ENCODE measurements around the gene TBC1D17.

TBC1D17 gene

GRCh38 chr19:49875177-49875576, 2.3 kb upstream of the TBC1D17 start:
- Mint-ChIP-seq H3K27me3 (ENCODE audit: low read depth, poor library complexity) (no peaks in the 10 kb centered on the region), H3K27ac (peak overlapping the region; percentile 86), H3K36me3 (ENCODE audit: low read depth) (peaks cover 16% of the 10 kb centered on the region)

GRCh38 chr19:49875857-49876421, 1.6 kb upstream of the TBC1D17 start:
- peak; percentile 75 for DNase-seq
- TF ChIP-seq CTCF (IDR thresholded peaks at IDR 0.05), result no peak
- no peaks in the 10 kb centered on the region for H3K9me3 Mint-ChIP-seq

More at GRCh38 chr19:49875177-49875576, 2.3 kb upstream of the TBC1D17 start:
- DNase-seq, result no peak
- Mint-ChIP-seq H3K4me1 (peaks cover 50% of the 10 kb centered on the region), H3K9me3 (no peaks in the 10 kb centered on the region), H3K4me3 (no peak overlapping the region)
- TF ChIP-seq CTCF (IDR thresholded peaks at IDR 0.05), result no peak

GRCh38 chr19:49876422-49877019, 981 bp upstream of the TBC1D17 start:
- H3K4me3 Mint-ChIP-seq, result no peak overlapping the region
- TF ChIP-seq CTCF (IDR thresholded peaks at IDR 0.05), result no peak
- no peaks in the 10 kb centered on the region for H3K27me3 Mint-ChIP-seq (ENCODE audit: low read depth, poor library complexity)
- peak; percentile 97 for DNase-seq
- peaks cover 28% of the 10 kb centered on the region for H3K36me3 Mint-ChIP-seq (ENCODE audit: low read depth)
- H3K4me1 Mint-ChIP-seq, result peaks cover 45% of the 10 kb centered on the region
- no peaks in the 10 kb centered on the region for H3K9me3 Mint-ChIP-seq
- H3K27ac Mint-ChIP-seq, result no peak overlapping the region

More at GRCh38 chr19:49875857-49876421, 1.6 kb upstream of the TBC1D17 start:
- Mint-ChIP-seq H3K4me3 (no peak overlapping the region), H3K27ac (peak overlapping the region; percentile 86), H3K27me3 (ENCODE audit: low read depth, poor library complexity) (no peaks in the 10 kb centered on the region), H3K4me1 (peaks cover 45% of the 10 kb centered on the region), H3K36me3 (ENCODE audit: low read depth) (peaks cover 24% of the 10 kb centered on the region)

- peak; percentile 98 for DNase-seq
- peaks cover 37% of the 10 kb centered on the region for H3K4me1 Mint-ChIP-seq
- no peaks in the 10 kb centered on the region for H3K27me3 Mint-ChIP-seq (ENCODE audit: low read depth, poor library complexity)
- TF ChIP-seq CTCF (IDR thresholded peaks at IDR 0.05), result no peak
- H3K4me3 Mint-ChIP-seq, result no peak overlapping the region
- H3K36me3 Mint-ChIP-seq (ENCODE audit: low read depth), result peaks cover 39% of the 10 kb centered on the region
- no peak overlapping the region for H3K27ac Mint-ChIP-seq
- no peaks in the 10 kb centered on the region for H3K9me3 Mint-ChIP-seq
These were observed 609 bp downstream of the TBC1D17 start for GRCh38 chr19:49877879-49878743.

GRCh38 chr19:49878744-49879070, 1.2 kb downstream of the TBC1D17 start:
- peaks cover 37% of the 10 kb centered on the region for H3K4me1 Mint-ChIP-seq
- TF ChIP-seq CTCF (IDR thresholded peaks at IDR 0.05), result no peak
- no peaks in the 10 kb centered on the region for H3K9me3 Mint-ChIP-seq
- H3K27ac Mint-ChIP-seq, result no peak overlapping the region
- H3K27me3 Mint-ChIP-seq (ENCODE audit: low read depth, poor library complexity), result no peaks in the 10 kb centered on the region
- H3K4me3 Mint-ChIP-seq, result no peak overlapping the region
- H3K36me3 Mint-ChIP-seq (ENCODE audit: low read depth), result peaks cover 45% of the 10 kb centered on the region
- DNase-seq, result no peak

Measured in nephron progenitor cell (in vitro differentiated cells).